Thoracic aorta (tissue), 2 donors: ENCODE results near the gene WSCD2. TPM values are rescaled to one million over a fixed set of nuclear protein-coding genes. Genes with fewer than 3 reads are reported as not detected.

Source experiments
- ATAC-seq: fragments of 150-250 bp; one replicate; pipeline ENCODE4 v1.8.0; 2017; ENCODE audit warnings: low read depth; ENCODE audit not compliant: insufficient number of reproducible peaks, low FRiP score
- DNase-seq: peaks from one replicate; pipeline ENCODE4 v3.0.0-alpha.2; 2020; ENCODE audit warnings: low spot score
- H3K27ac ChIP-seq, 2 donors: fragments of 200-600 bp; sonication (generic); 1 replicate in 1 of 2; 2 replicates in 1 of 2; pipeline ENCODE4 v1.5.1; 2016; ENCODE audit warnings: mild to moderate bottlenecking in 2 of 2, moderate library complexity in 2 of 2
- H3K27me3 ChIP-seq: fragments of 200-600 bp; sonication (generic); replicated peaks from 2 replicates; pipeline ENCODE4 v1.6.0; 2016; ENCODE audit warnings: mild to moderate bottlenecking; ENCODE audit not compliant: insufficient read depth
- H3K36me3 ChIP-seq: fragments of 200-600 bp; sonication (generic); one replicate; pipeline ENCODE4 v1.5.1; 2016
- H3K4me1 ChIP-seq, 2 donors: fragments of 200-600 bp; sonication (generic); 1 replicate in 1 of 2; 2 replicates in 1 of 2; pipeline versions ENCODE4 v1.5.1 to v1.6.0; 2016; ENCODE audit warnings: low read depth in 2 of 2, mild to moderate bottlenecking in 1 of 2; ENCODE audit not compliant: control insufficient read depth in 1 of 2
- H3K4me3 ChIP-seq: fragments of 200-600 bp; sonication (generic); 2 replicates; pipeline ENCODE4 v1.5.1; 2016; ENCODE audit warnings: mild to moderate bottlenecking
- H3K9me3 ChIP-seq: fragments of 200-600 bp; sonication (generic); 2 replicates; pipeline ENCODE4 v1.5.1; 2016
- total RNA-seq, 2 donors: library from RNA; depleted of rRNA; stranded (reverse); fragments of >200 nt; gene quantifications; one replicate each; pipeline versions ENCODE4 v1.1.0 to v1.2.3, GENCODE V29; 2016
- TF ChIP-seq, protein P1 (sequence below): fragments of 200-600 bp; sonication (generic); IDR thresholded peaks from one replicate; pipeline ENCODE4 v1.5.1; 2019; ENCODE audit warnings: antibody characterized with exemption

WSCD2 gene
- total RNA-seq, 2 donors from 2014 or later, result 3.3 to 6.9 TPM

DNA sequence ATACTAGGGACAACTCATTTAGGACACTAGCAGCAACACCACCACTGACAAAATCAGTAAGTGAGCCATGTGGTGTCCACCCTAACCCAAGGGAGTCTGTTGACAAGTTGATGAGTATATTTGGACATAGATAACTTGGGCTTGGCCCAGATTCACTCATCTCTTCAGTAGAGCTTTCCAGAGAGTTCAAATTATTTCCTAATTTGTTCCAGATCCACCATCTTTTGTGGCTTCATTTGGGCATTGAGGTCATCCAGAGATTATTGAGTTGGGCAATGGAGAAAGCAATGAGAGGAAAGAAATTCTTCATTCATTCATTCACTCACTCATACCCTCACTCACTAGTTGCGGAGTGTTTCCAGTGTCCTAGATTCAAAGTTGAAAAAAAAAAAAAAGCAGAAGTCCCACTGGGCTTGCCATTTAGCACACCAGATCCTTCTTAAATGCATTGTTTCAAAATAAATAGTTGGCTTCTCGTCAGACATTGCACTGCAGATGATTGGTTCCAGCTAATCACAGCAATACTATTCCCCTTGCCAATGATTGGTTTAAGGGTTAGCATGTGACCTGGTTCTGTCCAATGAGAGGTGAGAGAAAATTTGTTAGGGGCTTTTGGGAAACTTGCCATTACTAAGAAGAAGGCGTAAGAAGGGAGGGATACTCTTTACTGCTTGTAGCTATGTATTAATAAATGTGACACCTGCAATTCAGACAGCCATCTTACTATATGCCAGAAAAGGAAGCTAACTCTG is 31.8 kb upstream of the WSCD2 start:
- Histone ChIP-seq H3K27me3 (no peaks in the 10 kb centered on the region), H3K36me3 (no peaks in the 10 kb centered on the region), H3K4me3 (no peak overlapping the region), H3K27ac (no peak overlapping the region), H3K9me3 (no peaks in the 10 kb centered on the region), H3K4me1 (no peaks in the 10 kb centered on the region)
- ATAC-seq (no peak), DNase-seq (no peak)
- TF ChIP-seq, protein P1, sequence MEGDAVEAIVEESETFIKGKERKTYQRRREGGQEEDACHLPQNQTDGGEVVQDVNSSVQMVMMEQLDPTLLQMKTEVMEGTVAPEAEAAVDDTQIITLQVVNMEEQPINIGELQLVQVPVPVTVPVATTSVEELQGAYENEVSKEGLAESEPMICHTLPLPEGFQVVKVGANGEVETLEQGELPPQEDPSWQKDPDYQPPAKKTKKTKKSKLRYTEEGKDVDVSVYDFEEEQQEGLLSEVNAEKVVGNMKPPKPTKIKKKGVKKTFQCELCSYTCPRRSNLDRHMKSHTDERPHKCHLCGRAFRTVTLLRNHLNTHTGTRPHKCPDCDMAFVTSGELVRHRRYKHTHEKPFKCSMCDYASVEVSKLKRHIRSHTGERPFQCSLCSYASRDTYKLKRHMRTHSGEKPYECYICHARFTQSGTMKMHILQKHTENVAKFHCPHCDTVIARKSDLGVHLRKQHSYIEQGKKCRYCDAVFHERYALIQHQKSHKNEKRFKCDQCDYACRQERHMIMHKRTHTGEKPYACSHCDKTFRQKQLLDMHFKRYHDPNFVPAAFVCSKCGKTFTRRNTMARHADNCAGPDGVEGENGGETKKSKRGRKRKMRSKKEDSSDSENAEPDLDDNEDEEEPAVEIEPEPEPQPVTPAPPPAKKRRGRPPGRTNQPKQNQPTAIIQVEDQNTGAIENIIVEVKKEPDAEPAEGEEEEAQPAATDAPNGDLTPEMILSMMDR, result no peak

DNA sequence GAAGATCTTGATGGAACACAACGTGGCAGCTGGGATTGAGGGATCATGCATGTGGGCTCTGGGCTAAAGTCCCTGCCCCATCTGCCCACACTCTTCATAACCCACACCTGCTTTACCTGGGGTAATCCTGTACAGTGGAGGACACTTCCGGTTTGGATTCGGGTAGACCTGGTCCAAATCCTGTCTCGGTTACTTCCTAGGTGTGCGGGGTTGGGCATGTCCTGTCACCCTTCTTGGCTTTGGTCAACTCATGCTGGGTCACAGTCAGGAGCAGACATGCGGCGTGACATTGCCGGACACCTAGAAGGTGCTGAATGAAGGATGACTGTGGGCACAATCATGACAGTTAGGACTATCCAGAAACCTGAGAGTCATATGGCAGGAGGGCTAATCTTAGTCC is 30.7 kb upstream of the WSCD2 start:
- TF ChIP-seq, protein P1, result no peak
- ATAC-seq, result no peak
- H3K4me1 ChIP-seq, result no peaks in the 10 kb centered on the region
- H3K27me3 ChIP-seq, result no peaks in the 10 kb centered on the region
- no peak for DNase-seq
- H3K27ac ChIP-seq, result no peak overlapping the region
- H3K36me3 ChIP-seq, result no peaks in the 10 kb centered on the region
- H3K4me3 ChIP-seq, result no peak overlapping the region
- H3K9me3 ChIP-seq, result no peaks in the 10 kb centered on the region

DNA sequence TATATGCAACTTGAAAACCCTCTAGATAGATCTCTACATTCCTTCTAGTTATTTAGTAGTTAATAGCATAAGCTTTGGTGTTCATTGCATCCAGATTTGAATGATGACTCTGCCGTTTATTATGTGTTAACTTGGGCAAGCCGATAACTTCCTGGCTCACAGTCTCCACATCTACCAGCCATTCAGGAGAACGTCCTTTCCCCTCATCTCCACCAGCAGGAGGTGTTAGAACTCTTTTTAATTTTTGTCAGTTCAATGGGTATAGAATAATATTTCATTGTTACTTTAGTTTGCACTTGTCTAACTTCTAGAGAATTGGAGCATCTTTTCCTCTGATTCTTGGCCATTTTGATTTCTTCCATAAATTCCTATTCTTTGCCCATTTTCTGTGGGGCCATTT is 30.0 kb upstream of the WSCD2 start:
- DNase-seq (no peak), ATAC-seq (no peak)
- H3K9me3 ChIP-seq, result no peaks in the 10 kb centered on the region

DNA sequence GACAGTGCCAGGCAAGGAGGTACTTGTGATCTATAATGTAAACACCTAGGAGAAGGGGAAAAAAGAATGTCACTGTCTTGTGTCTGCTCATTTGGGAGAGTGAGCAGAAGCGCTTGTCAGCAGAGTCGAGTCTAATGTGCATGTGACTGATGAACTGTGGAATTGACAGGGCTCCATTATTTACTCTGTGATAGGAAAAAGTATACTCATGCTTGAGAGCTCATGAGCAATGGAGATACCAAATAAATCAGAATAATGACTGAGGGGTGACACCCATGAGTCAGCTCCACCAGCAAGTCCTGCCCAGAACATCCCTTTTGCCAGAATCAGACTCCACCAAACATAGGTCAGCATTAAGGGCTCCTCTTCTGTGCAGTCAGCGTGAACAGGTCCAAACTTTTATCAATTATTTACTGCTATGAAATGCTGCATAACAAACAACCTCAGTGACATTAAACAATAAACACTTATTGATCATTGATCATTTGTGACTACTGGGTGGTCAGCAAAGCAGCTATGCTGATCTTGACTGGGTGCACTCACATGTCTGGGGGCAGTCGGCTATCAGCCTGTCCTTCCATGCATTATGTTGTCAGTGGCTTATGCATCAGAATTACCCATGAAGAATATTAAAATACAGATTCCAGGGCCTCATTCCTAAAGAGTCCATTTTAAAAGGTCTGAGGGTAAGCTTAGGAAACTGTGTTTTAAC is 29.2 kb upstream of the WSCD2 start:
- DNase-seq (no peak), ATAC-seq (no peak)
- Histone ChIP-seq H3K9me3 (no peaks in the 10 kb centered on the region), H3K4me1 (no peaks in the 10 kb centered on the region), H3K27ac (no peak overlapping the region), H3K36me3 (no peaks in the 10 kb centered on the region), H3K4me3 (no peak overlapping the region), H3K27me3 (no peaks in the 10 kb centered on the region)
- TF ChIP-seq, protein P1, result no peak

More for the DNA sequence above, 30.0 kb upstream of the WSCD2 start:
- Histone ChIP-seq H3K4me3 (no peak overlapping the region), H3K27ac (no peak overlapping the region), H3K4me1 (no peaks in the 10 kb centered on the region), H3K27me3 (no peaks in the 10 kb centered on the region), H3K36me3 (no peaks in the 10 kb centered on the region)
- TF ChIP-seq, protein P1, result peak; percentile 46

DNA sequence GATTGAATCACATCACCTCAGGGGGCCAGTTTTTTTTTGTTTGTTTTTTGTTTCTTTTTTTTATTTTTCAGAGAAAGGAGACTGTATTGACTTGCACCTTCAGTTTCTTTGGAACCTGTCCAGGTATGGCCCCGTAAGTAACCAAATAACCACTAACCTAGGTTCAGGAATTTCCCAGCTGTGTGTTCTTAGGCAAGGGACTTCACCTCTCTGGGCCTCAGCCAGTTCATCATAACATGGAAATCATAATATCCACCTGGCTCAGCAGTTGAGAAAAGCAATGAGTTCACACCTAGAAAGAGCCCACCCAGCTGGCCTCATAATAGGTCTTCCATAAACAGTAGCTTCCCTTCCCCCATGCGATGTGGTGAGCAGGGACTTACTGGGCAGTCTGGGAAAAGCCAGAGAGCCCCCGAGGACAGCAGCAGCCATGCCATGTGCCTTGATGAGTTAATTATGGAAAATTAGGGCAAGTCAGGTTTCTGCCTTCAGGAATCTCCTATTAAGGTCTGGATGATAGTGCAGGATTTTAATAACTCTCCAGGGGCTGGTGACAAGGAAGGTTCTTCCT is 27.4 kb upstream of the WSCD2 start:
- ATAC-seq (no peak), DNase-seq (no peak)
- H3K4me1 ChIP-seq, result no peaks in the 10 kb centered on the region
- TF ChIP-seq, protein P1, result no peak
- H3K27ac ChIP-seq, result no peak overlapping the region
- no peaks in the 10 kb centered on the region for H3K36me3 ChIP-seq
- H3K4me3 ChIP-seq, result no peak overlapping the region
- H3K27me3 ChIP-seq, result no peaks in the 10 kb centered on the region
- no peaks in the 10 kb centered on the region for H3K9me3 ChIP-seq
